Activated CD4-positive, alpha-beta T cell treated with anti-CD3 and anti-CD28 coated beads, Interleukin-2, amount 50 U/mL, for 24 hours (primary cell): ENCODE data around the gene ASXL1.
"Not testable (repeated sequence)": the region's sequence is repeated elsewhere in the genome, so short reads cannot be mapped to it uniquely, and the experiment has no call there.

Source experiments
- DNase-seq, 2 donors: peaks; one replicate each; pipeline ENCODE4 v3.0.0-alpha.2; 2020; ENCODE audit warnings: low read depth in 1 of 2, low spot score in 1 of 2

The ASXL1 gene

GRCh38 chr20:32464401-32465091 lies 106.4 kb downstream of the ASXL1 start:
- no peak for DNase-seq

DNA sequence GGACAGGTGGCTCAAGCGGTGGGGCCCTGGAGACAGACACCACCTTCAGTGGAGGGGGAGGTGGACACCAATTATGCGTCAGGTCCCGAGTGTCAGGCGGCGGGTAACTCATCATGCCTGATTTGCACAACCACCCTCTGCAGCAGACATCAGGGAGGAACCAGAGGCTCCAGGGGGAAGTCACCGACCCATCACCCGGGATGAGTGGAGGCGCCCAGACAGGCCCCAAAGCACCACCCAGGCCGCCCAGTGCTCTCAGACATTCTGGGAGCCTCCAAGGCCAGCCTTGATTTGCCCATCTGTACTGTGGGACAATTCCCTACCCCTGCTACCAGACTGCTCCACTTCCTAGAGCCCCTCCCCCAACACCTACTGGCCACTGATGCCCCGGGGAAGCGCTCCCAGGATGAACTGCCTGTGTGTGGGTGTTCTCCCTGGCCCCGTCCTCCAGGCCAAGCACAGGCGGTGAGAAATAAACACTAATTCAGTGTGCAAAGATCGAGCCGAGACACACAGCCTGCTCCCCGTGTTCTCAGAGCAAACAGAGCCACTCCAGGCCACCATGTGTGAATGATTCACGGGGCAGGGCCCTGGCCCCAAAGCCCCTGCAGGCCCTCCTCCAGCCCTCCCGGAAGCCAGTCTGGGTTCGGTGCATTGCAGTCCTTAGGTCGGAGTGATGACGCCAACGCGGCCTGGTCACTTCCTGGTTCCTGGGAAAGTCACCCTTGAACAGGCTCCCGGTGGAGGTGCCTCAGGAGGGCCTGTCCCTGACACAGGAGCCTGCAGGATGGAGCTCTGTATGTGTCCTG lies 107.2 kb downstream of the ASXL1 start:
- DNase-seq = no peak

DNA sequence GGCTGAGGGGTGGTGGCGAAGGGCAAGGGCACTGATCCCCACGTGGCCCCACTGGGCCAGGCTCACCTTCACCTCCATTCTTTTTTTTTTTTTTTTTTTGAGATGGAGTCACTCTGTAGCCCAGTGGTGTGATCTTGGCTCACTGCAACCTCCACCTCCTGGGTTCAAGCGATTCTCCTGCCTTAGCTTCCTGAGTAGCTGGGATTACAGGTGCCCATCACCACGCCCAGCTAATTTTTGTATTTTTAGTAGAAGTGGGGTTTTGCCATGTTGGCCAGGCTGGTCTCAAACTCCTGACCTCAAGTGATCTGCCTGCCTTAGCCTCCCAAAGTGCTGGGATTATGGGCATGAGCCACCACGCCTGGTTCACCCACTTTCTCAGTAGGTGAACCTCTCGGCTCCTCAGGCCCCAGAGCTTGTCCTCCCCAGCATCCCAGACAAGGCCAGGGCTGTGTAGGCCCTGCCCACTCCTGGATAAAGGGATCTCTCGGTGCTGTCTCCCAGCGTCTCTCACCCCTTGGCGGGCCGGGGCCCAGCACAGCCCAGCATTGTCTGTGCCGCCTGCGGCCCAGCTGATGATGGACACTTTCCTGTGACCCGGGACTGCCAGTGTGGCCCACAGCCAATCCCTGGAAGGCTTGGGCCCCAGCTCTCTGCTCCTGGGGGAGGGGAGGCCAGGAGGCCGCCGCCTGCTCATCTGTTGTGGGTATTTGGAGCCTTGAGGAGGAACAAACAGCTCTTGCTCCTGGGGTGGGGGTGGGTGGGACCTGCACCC lies 108.0 kb downstream of the ASXL1 start:
- DNase-seq = not testable (repeated sequence)

GRCh38 chr20:32466739-32467505 lies 108.8 kb downstream of the ASXL1 start:
- DNase-seq = no peak

DNA sequence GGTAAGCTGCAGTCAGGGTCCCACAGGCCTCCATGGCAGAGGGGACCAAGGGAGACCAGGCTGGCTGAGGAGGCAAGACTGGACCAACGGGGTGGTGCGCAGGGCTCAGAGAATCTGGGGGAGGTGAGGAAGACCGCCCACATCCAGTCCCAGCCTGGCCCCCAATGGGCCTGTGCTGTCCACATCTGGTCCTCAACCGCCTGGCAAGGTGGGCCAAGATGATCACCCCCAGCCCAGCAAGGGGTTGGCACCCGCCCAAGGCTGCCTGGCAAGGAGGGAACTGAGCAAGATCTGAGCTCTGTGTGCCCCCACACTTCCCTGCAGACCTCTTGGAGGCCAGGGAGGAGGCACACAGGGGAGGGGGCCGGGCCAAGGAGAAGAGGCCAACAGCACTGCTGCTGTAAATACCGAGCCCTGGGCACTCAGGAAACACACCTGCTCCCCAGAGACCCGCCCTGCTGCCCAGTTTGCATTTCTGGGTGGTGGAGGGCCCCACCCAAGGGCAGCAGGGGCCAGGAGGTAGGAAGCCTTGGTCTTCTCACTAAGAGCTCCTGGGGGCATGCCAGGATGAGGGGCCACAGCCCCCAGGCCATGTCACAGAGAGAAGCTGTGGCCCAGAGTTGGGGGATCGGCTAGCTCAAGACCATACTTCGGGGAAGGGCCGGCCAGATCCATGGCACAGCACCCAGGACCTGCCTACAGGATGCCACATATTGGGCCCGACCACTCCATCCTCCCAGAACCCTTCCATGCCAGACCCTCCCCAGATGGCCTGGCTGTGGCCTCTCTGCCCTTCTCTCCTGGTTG lies 109.6 kb downstream of the ASXL1 start:
- DNase-seq = no peak

DNA sequence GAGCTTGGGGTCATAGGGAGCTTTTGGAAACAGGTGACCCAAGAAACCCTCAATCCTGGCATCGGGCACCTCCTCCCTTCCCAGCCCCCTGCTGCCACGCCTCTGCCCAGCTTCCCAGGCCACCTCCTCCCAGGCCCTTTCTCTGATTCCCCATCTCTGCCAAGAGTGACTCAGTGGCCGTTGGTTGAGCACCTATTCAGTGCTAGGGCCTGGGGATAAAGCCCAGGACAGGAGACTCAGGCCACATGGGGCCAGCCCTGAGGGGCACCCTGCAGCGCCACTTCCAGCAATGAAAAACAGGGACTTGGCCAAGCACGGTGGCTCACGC lies 110.1 kb downstream of the ASXL1 start:
- DNase-seq = no peak

- DNase-seq = no peak
Measured at GRCh38 chr20:32468860-32469259, 110.7 kb downstream of the ASXL1 start.

GRCh38 chr20:32470025-32470861 lies 112.1 kb downstream of the ASXL1 start:
- no peak for DNase-seq

DNA sequence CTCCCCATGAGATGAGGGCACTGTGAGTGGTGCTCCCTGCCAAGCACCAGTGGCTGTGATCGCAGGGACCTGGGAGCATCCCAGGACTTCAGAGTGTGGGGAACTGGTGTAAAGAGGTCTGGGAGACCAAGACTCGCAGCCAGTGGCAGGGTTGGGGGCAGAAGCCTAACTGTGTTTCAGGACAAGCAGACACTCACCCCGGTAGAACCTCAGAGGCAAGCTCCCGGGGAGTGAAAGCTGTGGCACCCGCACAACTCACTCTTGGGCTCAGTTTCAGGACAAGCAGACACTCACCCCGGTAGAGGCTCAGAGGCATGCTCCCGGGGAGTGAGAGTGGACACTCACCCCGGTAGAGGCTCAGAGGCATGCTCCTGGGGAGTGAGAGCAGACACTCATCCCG lies 112.8 kb downstream of the ASXL1 start:
- DNase-seq = no peak

DNA sequence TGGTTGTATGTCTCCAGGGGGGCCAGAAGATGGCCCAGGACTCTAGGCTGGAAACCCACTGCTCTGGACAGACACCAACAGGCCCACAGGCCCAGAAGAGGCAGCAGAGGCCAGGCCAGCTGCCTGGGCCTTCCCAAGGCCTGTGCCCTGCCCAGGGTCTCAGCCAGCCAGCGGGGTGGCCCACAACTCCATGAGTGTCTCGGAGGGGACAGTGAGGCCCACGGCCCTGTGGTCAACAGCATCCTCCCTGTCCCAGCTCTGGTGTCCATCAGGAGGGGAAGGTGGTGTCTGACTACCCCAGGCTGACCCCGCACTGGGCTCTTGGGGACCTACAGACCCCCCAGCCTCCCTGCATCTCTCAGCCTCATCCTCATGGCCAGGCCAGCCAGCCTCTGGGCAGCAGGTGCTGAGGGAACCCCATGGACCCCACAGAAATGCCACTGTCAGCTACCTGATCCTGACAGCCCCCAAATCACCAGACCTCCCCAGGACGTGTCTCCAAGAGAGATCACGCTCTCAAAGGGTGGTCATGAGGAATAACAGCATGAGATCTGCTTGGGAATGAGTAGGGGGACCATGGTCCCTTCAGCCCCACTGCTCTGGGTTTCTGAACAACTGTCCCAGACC lies 114.6 kb downstream of the ASXL1 start:
- no peak for DNase-seq

- no peak for DNase-seq
Measured at GRCh38 chr20:32473231-32474008, 115.3 kb downstream of the ASXL1 start.

DNA sequence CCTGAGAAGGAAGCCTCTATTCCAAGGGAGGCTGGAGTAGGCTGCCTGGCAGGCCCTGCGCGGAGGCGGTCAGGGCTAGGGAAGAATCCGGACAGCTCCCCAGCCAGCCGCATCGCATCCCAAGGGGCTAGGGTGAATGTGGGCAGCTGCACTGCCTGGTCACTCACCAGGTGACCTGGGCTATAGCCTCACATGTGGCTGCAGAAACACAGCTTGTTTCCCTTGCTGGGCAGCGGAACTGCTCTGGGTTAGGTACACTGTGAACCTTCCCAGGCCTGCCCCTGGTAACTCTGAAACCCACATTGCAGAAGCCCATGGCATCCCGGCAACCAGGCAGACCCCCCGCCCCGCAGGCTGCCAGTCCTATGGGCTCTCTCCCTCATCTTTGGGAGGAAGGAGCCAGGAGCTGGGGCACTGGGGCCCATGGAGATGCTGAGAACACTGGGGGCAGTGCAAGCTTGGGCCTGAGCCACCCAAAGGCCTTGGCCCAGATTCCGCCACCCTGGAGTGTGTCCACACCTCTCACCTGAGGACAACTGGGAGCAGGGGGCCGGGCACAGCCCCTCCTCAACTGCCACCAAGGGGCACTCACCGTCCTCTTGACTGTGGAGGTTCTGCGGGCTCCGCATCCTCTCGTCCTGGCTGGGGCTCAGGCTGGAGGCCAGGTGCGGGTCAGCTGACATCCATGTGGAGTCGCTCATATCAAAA lies 116.0 kb downstream of the ASXL1 start:
- no peak for DNase-seq

DNA sequence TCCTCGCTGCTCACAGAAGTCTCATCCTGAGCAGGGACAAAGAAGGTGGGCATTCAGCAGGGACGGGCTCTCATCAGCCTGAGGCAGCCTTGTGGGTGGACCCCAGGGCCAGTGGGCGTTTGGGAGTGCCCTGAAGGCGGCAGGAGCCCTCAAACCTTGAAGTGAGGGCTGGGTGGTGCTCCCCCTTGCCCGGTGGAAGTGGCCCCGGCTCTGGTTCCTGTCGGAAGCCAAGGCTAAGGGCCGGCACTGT lies 116.5 kb downstream of the ASXL1 start:
- no peak for DNase-seq

DNA sequence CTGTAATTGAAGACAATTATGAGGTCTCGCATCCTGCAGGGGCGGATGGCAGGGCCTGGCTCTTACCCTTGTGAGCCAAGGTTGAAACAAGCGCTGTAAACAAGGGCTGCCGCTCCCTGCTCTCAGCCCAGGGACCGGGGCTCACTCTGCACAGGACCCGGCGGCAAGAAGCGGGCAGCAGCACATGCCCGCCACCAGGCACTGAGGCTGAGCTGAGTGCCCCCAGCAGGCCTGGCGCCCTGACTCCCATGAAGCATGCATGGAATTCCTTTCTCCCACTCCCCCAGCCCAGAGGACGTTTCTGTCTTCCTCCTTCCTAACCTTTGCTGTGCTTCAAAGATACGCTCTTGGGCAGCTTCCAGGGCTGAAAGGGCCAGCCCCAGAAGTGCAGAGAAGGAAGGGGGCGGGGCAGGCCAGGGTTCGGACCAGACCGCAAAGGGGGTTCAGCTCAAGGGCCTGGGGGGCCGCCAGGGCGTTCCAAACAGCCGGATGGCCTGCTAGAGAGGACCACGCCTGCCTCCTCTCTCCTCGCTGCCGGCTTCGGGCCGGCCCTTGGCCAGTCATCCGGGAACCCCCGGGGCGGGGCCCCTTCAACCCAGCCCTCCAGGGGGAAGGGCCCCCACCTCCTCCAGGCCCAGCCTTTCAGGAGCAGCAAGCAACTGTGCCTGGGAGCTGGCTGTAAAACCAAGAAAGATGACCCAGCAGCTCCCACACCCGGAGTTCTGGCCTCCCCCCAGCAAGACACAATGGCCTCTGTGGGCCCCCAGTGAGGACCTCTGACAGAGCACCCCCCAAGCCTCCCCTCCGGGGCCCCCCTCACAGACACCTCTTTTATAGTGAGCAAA lies 117.1 kb downstream of the ASXL1 start:
- no peak for DNase-seq

GRCh38 chr20:32476684-32477593 lies 118.8 kb downstream of the ASXL1 start:
- no peak for DNase-seq
